Measurements from ENCODE around the gene C16orf87. TPM values are rescaled to one million over a fixed set of nuclear protein-coding genes. Genes with fewer than 3 reads are reported as not detected.

Gene C16orf87
- polyA plus RNA-seq, 2 of the 4 experiments (the other 2 are of a cell fraction), result 10.8 to 17.1 TPM

GRCh38 chr16:46774743-46775177 lies 56.2 kb downstream of the C16orf87 start:
- no peak for ATAC-seq
- Histone ChIP-seq H3K4me2 (no peak overlapping the region), H3K4me3 (no peak overlapping the region), H3K9me3 (no peaks in the 10 kb centered on the region), H3K27ac (no peak overlapping the region), H3K4me1 (no peaks in the 10 kb centered on the region)
- POLR2A ChIA-PET, result interaction anchor here (2.1 kb wide), 1 partner anchor 15 kb away, joined by 5 read pairs; no protein-coding TSS in a partner anchor
- TF ChIP-seq, protein P1, sequence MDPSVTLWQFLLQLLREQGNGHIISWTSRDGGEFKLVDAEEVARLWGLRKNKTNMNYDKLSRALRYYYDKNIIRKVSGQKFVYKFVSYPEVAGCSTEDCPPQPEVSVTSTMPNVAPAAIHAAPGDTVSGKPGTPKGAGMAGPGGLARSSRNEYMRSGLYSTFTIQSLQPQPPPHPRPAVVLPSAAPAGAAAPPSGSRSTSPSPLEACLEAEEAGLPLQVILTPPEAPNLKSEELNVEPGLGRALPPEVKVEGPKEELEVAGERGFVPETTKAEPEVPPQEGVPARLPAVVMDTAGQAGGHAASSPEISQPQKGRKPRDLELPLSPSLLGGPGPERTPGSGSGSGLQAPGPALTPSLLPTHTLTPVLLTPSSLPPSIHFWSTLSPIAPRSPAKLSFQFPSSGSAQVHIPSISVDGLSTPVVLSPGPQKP (IDR thresholded peaks at IDR 0.05; ENCODE audit: low read depth, low read length), result no peak
- TF ChIP-seq JUNB (IDR thresholded peaks at IDR 0.05) (no peak), SREBF2 (IDR thresholded peaks at IDR 0.05) (no peak), USF2 (IDR thresholded peaks at IDR 0.05) (no peak), HES2 (IDR thresholded peaks at IDR 0.05) (no peak), CHD4 (IDR thresholded peaks at IDR 0.05; ENCODE audit: borderline replicate concordance) (no peak), CBX8 (IDR thresholded peaks at IDR 0.05) (no peak), HEYL (CRISPR knock-in tag; IDR thresholded peaks at IDR 0.05) (no peak), RNF2 (IDR thresholded peaks at IDR 0.05; ENCODE audit: borderline replicate concordance, low read depth) (no peak), KDM1A (IDR thresholded peaks at IDR 0.05; ENCODE audit: low read depth) (no peak), HOXA7 (CRISPR knock-in tag; IDR thresholded peaks at IDR 0.05) (no peak), EHF (CRISPR knock-in tag; IDR thresholded peaks at IDR 0.05) (no peak), TFCP2L1 (CRISPR knock-in tag; IDR thresholded peaks at IDR 0.05) (no peak)
- TF ChIP-seq, protein P2, sequence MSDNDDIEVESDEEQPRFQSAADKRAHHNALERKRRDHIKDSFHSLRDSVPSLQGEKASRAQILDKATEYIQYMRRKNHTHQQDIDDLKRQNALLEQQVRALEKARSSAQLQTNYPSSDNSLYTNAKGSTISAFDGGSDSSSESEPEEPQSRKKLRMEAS (IDR thresholded peaks at IDR 0.05), result no peak
- no peak for FAIRE-seq
- 48% methylated on average over 3 of the region's 3 CpGs for WGBS (ENCODE audit: missing lambda C conversion rate)
- CTCF ChIA-PET, result interaction anchor here (0.7 to 0.8 kb wide), 2 partner anchors 32 to 102 kb away, joined by 3 read pairs; no protein-coding TSS in a partner anchor
- no peak for DNase-seq (ENCODE audit: low read depth in 1 of 2, low spot score in 1 of 2)

- no peak overlapping the region for H3K4me3 ChIP-seq
- DNase-seq (ENCODE audit: low read depth in 1 of 2, low spot score in 1 of 2) (no peak), ATAC-seq (no peak), FAIRE-seq (no peak)
- no peaks in the 10 kb centered on the region for H3K9me3 ChIP-seq
- CTCF ChIA-PET, result interaction anchor here (0.6 to 1.3 kb wide), 3 partner anchors 21 to 99 kb away, joined by 3 read pairs; no protein-coding TSS in a partner anchor
- no peak overlapping the region for H3K4me2 ChIP-seq
- 84% methylated on average over 4 of the region's 4 CpGs for WGBS (ENCODE audit: missing lambda C conversion rate)
- POLR2A ChIA-PET, result no interaction called here
- H3K4me1 ChIP-seq, result no peaks in the 10 kb centered on the region
- H3K27ac ChIP-seq, result no peak overlapping the region
- TF ChIP-seq TFCP2L1 (CRISPR knock-in tag; IDR thresholded peaks at IDR 0.05) (no peak), RARB (CRISPR knock-in tag; IDR thresholded peaks at IDR 0.05) (no peak), CBX8 (IDR thresholded peaks at IDR 0.05) (no peak), MYC (IDR thresholded peaks at IDR 0.05; ENCODE audit: borderline replicate concordance, low read length) (no peak), ATOH8 (CRISPR knock-in tag; IDR thresholded peaks at IDR 0.05; ENCODE audit: low read depth) (no peak), ZSCAN20 (CRISPR knock-in tag; IDR thresholded peaks at IDR 0.05) (no peak), CBX2 (IDR thresholded peaks at IDR 0.05; ENCODE audit: borderline replicate concordance, low read depth) (no peak), NR3C1 (IDR thresholded peaks at IDR 0.05) (no peak), ZNF302 (CRISPR knock-in tag; IDR thresholded peaks at IDR 0.05) (no peak), ZC3H11A (IDR thresholded peaks at IDR 0.05) (no peak), GATA3 (IDR thresholded peaks at IDR 0.05; ENCODE audit: borderline replicate concordance) (no peak)
These were observed 58.5 kb downstream of the C16orf87 start for GRCh38 chr16:46772463-46772862.

- WGBS (ENCODE audit: missing lambda C conversion rate), result 90% methylated on average over 8 of the region's 8 CpGs
- no peak for FAIRE-seq
- TF ChIP-seq HEYL (CRISPR knock-in tag; IDR thresholded peaks at IDR 0.05) (no peak), HES2 (IDR thresholded peaks at IDR 0.05) (no peak), NPAS2 (CRISPR knock-in tag; IDR thresholded peaks at IDR 0.05; ENCODE audit: borderline replicate concordance) (no peak), CHD4 (IDR thresholded peaks at IDR 0.05; ENCODE audit: borderline replicate concordance) (no peak)
- CTCF ChIA-PET, result no interaction called here
- Histone ChIP-seq H3K4me1 (no peaks in the 10 kb centered on the region), H3K27ac (no peak overlapping the region), H3K9me3 (no peaks in the 10 kb centered on the region), H3K4me2 (no peak overlapping the region), H3K4me3 (no peak overlapping the region)
- ATAC-seq, result no peak
- POLR2A ChIA-PET, result no interaction called here
- DNase-seq (ENCODE audit: low read depth in 1 of 2, low spot score in 1 of 2), result no peak
These were observed 62.2 kb downstream of the C16orf87 start for GRCh38 chr16:46768809-46769208.
